ENCODE measurements around the gene RNF32. TPM values are rescaled to one million over a fixed set of nuclear protein-coding genes. Genes with fewer than 3 reads are reported as not detected.

Gene RNF32
- total RNA-seq, 1 experiment from 2014 or later, result 1.5 TPM

GRCh38 chr7:156610601-156611000 lies 30.0 kb upstream of the RNF32 start:
- TF ChIP-seq EZH2 (IDR thresholded peaks at IDR 0.05; ENCODE audit: borderline replicate concordance, low read depth, low read length, poor library complexity, severe bottlenecking), result no peak
- no peak for TF ChIP-seq CTCF (conservative IDR thresholded peaks at IDR 0.05; ENCODE audit: low read depth, low read length)
- Histone ChIP-seq H3K27ac (ENCODE audit: low read depth, low read length, poor library complexity, severe bottlenecking) (no peak overlapping the region), H3K9me3 (ENCODE audit: low read depth, low read length, poor library complexity, severe bottlenecking) (no peaks in the 10 kb centered on the region), H3K36me3 (ENCODE audit: insufficient read depth, low read length, poor library complexity, severe bottlenecking) (no peaks in the 10 kb centered on the region), H3K27me3 (replicated peaks; ENCODE audit: insufficient read depth, low read depth, low read length, poor library complexity) (peaks cover 47% of the 10 kb centered on the region), H3K4me1 (ENCODE audit: insufficient read depth, low read length, poor library complexity, severe bottlenecking) (no peaks in the 10 kb centered on the region), H3K4me3 (ENCODE audit: low read depth, low read length, poor library complexity, severe bottlenecking) (no peak overlapping the region)
- BruUV-seq (replicated peaks), result no TSS peak
- CTCF ChIA-PET, result no interaction called here
- intact Hi-C loops (cut with micrococcal nuclease; ENCODE audit: unreplicated experiment), result no loop called here
- DNase-seq (ENCODE audit: low spot score), result no peak
- POLR2A ChIA-PET (ENCODE audit: low non-redundant PET), result no interaction called here

- DNase-seq (ENCODE audit: low spot score), result no peak
- peaks cover 53% of the 10 kb centered on the region for H3K27me3 ChIP-seq (replicated peaks; ENCODE audit: insufficient read depth, low read depth, low read length, poor library complexity)
- no peaks in the 10 kb centered on the region for H3K4me1 ChIP-seq (ENCODE audit: insufficient read depth, low read length, poor library complexity, severe bottlenecking)
- no peak overlapping the region for H3K4me3 ChIP-seq (ENCODE audit: low read depth, low read length, poor library complexity, severe bottlenecking)
- POLR2A ChIA-PET (ENCODE audit: low non-redundant PET), result no interaction called here
- TF ChIP-seq CTCF (conservative IDR thresholded peaks at IDR 0.05; ENCODE audit: low read depth, low read length) (no peak), EZH2 (IDR thresholded peaks at IDR 0.05; ENCODE audit: borderline replicate concordance, low read depth, low read length, poor library complexity, severe bottlenecking) (no peak)
- H3K9me3 ChIP-seq (ENCODE audit: low read depth, low read length, poor library complexity, severe bottlenecking), result no peaks in the 10 kb centered on the region
- H3K36me3 ChIP-seq (ENCODE audit: insufficient read depth, low read length, poor library complexity, severe bottlenecking), result no peaks in the 10 kb centered on the region
- BruUV-seq (replicated peaks), result no TSS peak
- no peak overlapping the region for H3K27ac ChIP-seq (ENCODE audit: low read depth, low read length, poor library complexity, severe bottlenecking)
- intact Hi-C loops (cut with micrococcal nuclease; ENCODE audit: unreplicated experiment), result no loop called here
- CTCF ChIA-PET, result no interaction called here
These were observed 29.3 kb upstream of the RNF32 start for GRCh38 chr7:156611014-156612010.

DNA sequence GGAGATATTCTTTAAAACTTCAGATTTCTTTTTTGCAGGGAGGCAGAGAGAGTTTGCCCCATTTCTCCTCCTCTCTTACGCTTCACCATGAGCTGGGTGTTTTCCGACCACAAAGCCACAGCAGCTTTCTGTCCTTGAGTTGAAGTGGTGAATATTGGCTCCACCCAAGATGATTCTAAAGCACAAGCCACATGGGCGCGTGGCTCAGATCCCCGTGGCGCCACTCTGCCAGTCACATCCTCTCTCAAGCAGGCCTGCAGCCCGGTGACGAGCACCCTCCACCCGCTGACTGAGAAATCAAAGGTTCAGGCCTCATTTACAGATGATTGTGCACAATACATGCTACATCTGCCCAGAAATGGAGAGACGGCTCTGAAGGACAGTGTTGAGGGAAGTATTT lies 27.6 kb upstream of the RNF32 start:
- no peaks in the 10 kb centered on the region for H3K4me1 ChIP-seq (ENCODE audit: insufficient read depth, low read length, poor library complexity, severe bottlenecking)
- BruUV-seq (replicated peaks), result no TSS peak
- TF ChIP-seq CTCF (conservative IDR thresholded peaks at IDR 0.05; ENCODE audit: low read depth, low read length) (no peak), EZH2 (IDR thresholded peaks at IDR 0.05; ENCODE audit: borderline replicate concordance, low read depth, low read length, poor library complexity, severe bottlenecking) (no peak)
- H3K27ac ChIP-seq (ENCODE audit: low read depth, low read length, poor library complexity, severe bottlenecking), result no peak overlapping the region
- peaks cover 60% of the 10 kb centered on the region for H3K27me3 ChIP-seq (replicated peaks; ENCODE audit: insufficient read depth, low read depth, low read length, poor library complexity)
- DNase-seq (ENCODE audit: low spot score), result no peak
- POLR2A ChIA-PET (ENCODE audit: low non-redundant PET), result no interaction called here
- CTCF ChIA-PET, result no interaction called here
- H3K9me3 ChIP-seq (ENCODE audit: low read depth, low read length, poor library complexity, severe bottlenecking), result no peaks in the 10 kb centered on the region
- H3K36me3 ChIP-seq (ENCODE audit: insufficient read depth, low read length, poor library complexity, severe bottlenecking), result no peaks in the 10 kb centered on the region
- H3K4me3 ChIP-seq (ENCODE audit: low read depth, low read length, poor library complexity, severe bottlenecking), result no peak overlapping the region
- intact Hi-C loops (cut with micrococcal nuclease; ENCODE audit: unreplicated experiment), result no loop called here

Data from A673 (cell line).